ENCODE measurements around the gene BMPR2.

Gene BMPR2

GRCh38 chr2:202418027-202418426 is 41.9 kb downstream of the BMPR2 start:
- no peak for DNase-seq (ENCODE audit: extremely low read depth, low read depth)
- no peak for TF ChIP-seq CTCF (IDR thresholded peaks at IDR 0.05; ENCODE audit: low read depth, low read length)

DNA sequence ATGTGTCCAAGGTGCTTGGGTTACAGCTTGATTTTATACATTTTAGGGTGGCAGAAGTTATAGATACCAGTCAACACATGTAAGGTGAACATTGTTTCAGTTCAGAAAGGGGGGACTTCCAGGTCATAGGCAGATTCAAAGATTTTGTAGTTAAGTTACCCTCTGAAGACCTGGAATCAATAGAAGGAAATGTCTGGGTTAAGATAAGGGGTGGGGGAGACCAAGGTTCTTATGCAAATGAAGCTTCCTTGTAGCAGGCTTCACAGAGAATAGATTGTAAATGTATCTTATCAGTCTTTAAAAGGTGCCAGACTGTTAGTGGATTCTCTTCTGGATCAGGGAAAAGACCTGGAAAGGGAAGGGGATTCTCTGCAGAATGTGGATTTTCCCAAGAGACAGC is 42.4 kb downstream of the BMPR2 start:
- no peak for DNase-seq (ENCODE audit: extremely low read depth, low read depth)
- TF ChIP-seq CTCF (IDR thresholded peaks at IDR 0.05; ENCODE audit: low read depth, low read length): no peak

- TF ChIP-seq CTCF (IDR thresholded peaks at IDR 0.05; ENCODE audit: low read depth, low read length): no peak
- DNase-seq (ENCODE audit: extremely low read depth, low read depth): no peak
These were observed 47.0 kb downstream of the BMPR2 start for GRCh38 chr2:202423139-202423538.

- no peak for DNase-seq (ENCODE audit: extremely low read depth, low read depth)
- no peak for TF ChIP-seq CTCF (IDR thresholded peaks at IDR 0.05; ENCODE audit: low read depth, low read length)
These were observed 48.9 kb downstream of the BMPR2 start for GRCh38 chr2:202425036-202425435.

DNA sequence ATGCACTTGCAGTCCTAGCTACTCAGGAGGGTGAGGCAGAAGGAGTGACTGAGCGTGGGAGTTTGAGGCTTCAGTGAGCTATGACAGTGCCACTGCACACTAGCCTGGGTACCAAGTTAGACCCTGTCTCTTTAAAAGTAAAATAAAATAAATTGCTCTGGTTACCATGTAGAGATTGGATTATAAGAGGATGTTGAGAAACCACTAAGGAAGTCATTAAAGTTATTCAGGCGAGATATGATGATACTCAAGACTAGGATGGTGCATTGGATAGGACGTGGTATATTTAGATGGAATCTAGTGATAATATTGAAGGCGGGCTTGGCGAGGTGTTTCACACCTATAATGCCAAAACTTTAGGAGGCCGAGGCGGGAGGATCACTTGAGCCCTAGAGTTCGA is 50.6 kb downstream of the BMPR2 start:
- no peak for DNase-seq (ENCODE audit: extremely low read depth, low read depth)
- no peak for TF ChIP-seq CTCF (IDR thresholded peaks at IDR 0.05; ENCODE audit: low read depth, low read length)

DNA sequence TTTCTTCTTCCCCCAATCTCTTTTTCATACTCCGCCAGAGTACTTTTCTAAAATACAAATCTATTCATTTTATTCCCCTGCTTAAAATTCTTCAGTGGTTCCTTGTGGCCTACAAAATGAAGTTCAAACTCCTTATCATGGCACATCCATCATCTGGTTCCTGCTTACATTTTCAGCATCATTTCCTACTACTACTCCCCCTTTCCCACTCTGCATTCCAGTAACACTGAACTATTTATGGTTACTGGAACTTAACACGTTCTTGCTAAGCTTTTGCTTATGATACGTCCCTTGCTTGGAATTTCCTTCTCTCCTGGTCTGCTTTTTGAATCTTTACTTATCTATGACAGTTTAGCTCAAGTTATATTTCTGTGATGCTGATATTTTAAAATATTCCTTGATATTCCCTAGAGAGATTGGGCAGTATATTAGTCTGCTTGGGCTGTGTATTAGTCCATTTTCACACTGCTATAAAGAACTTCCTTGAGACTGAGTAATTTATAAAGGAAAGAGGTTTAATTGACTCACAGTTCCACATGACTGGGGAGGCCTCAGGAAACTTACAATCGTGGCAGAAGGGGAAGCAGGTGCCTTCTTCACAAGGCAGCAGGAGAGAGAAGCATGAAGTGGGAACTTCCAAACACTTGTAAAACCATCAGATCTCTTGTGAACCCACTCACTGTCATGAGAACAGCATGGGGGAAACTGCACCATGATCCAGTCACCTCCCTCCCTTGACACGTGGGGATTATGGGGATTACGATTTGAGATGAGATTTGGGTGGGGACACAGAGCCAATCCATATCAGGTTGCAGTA is 53.2 kb downstream of the BMPR2 start:
- TF ChIP-seq CTCF (IDR thresholded peaks at IDR 0.05; ENCODE audit: low read depth, low read length): no peak
- no peak for DNase-seq (ENCODE audit: extremely low read depth, low read depth)

DNA sequence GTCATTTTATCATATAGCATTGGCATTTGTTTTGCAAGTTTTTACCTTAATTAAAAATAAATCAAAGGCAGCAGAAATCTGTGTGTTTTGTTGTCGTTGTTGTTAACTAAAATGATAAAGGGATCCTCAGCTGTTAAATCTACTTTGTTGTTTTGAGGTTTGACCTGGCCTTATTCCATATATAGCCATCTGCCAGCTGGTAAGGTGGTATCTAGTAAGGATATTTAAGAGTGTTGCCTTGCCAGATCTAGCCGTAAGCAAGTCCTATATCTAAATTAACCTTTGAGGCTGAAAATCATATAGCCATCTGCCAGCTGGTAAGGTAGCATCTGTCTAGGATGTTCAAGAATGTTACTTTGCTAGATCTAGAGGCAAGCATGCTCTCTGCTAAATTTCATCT is 56.6 kb downstream of the BMPR2 start:
- no peak for DNase-seq (ENCODE audit: extremely low read depth, low read depth)
- TF ChIP-seq CTCF (IDR thresholded peaks at IDR 0.05; ENCODE audit: low read depth, low read length): no peak

Data from AG09319 (cell line).